ENCODE measurements around the gene PPP1R9A.

GRCh38 chr7:94998266-94999068 lies 91.1 kb downstream of the PPP1R9A start:
- TF ChIP-seq POLR2A (IDR thresholded peaks at IDR 0.05; ENCODE audit: low read length) (no peak), GATA1 (IDR thresholded peaks at IDR 0.05; ENCODE audit: low read depth, low read length) (no peak)

All from erythroblast (primary cell).